Memory B cell (primary cell): Measurements from ENCODE around the gene TLK1.
"Not testable (repeated sequence)": the region's sequence is repeated elsewhere in the genome, so short reads cannot be mapped to it uniquely, and the experiment has no call there.

Experiments
- ATAC-seq: fragments of 150-1000 bp; cut with Tn5 transposase; 2 replicates; pipeline ENCODE4 v1.10.0; 2021; ENCODE audit warnings: low read depth, mild to moderate bottlenecking, moderate library complexity
- DNase-seq, 2 donors: peaks; one replicate each; pipeline ENCODE4 v3.0.0; 2022; ENCODE audit warnings: low spot score in 2 of 2
- H3K27ac Mint-ChIP-seq: one replicate; pipeline ENCODE4 v1.8.0; 2022; ENCODE audit warnings: mild to moderate bottlenecking, moderate library complexity, mixed read lengths
- H3K27me3 Mint-ChIP-seq: one replicate; pipeline ENCODE4 v1.8.0; 2022; ENCODE audit warnings: mixed read lengths
- H3K36me3 Mint-ChIP-seq: one replicate; pipeline ENCODE4 v1.8.0; 2022; ENCODE audit warnings: mild to moderate bottlenecking, mixed read lengths
- H3K4me1 Mint-ChIP-seq: one replicate; pipeline ENCODE4 v1.8.0; 2022; ENCODE audit warnings: mixed read lengths
- H3K4me3 Mint-ChIP-seq: one replicate; pipeline ENCODE4 v1.8.0; 2022; ENCODE audit warnings: mild to moderate bottlenecking, moderate library complexity, mixed read lengths
- H3K9me3 Mint-ChIP-seq: one replicate; pipeline ENCODE4 v1.8.0; 2022; ENCODE audit warnings: mixed read lengths

Gene TLK1

DNA sequence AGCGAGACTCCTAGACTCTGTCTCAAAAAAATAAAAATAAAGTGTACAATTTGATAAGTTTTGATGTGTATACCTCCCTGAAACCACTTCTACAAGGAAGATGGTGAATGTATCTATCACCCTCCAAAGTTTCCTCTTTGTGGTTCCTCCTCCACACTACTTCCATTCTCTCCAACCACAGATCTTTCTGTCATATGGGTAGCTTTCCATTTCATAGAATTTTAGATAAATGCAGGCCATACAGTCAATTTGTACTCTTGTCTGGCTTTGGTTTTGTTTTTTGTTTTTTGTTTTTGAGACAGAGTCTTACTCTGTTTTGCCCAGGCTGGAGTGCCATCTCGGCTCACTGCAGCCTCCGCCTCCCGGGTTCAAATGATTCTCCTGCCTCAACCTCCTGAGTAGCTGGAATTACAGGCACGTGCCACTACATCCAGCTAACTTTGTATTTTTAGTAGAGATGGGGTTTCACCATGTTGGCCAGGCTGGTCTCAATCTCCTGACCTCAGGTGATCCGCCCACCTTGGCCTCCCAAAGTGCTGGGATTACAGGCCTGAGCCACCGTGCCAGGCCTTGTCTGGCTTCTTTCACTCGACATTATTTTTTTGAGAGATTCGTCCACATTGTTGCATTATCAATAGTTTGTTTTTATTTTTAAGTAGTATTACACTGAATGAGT lies 2.0 kb upstream of the TLK1 start:
- not testable (repeated sequence) for ATAC-seq, H3K4me3 Mint-ChIP-seq, H3K27me3 Mint-ChIP-seq, H3K36me3 Mint-ChIP-seq, DNase-seq, H3K9me3 Mint-ChIP-seq
- Mint-ChIP-seq H3K27ac (peak overlapping the region; percentile 10), H3K4me1 (peaks cover 19% of the 10 kb centered on the region)

DNA sequence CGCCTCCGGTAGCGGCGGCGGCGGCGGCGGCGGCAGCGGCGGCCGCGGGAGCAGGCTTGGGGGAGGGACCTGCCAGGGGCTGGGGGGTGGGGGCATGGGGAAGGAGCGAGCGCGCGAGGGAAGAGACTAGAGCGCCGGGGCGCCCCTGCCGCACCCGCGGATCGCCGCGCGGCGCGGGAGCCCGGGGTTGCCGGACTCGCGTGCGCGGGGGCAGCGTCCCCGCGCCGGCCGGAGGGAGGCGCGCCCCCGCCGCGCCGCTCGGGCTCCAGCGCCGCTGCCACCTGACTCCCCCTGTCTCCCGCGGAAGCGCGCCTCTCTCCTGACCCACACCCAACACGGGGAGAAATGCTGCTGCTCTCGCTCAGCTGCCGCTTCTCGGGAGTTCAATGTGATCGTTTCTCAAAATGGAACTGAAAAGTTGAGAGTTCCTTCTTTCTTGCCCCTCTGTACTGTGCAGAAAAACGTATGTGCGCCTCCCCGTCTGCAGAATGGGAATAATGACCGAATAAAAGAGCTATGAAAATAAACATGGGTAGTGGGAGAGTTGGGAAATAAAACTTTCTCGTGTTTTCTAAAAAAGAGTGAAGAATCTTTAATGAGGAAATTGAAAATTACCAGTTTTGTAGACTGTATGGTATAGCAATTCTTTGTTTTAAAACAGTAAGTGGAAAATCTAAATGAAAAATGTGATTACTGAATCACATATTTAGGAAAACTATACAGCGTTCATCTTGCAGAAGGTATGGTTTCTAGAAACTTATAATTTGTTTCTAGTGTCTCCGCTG lies 455 bp upstream of the TLK1 start:
- Mint-ChIP-seq H3K9me3 (no peaks in the 10 kb centered on the region), H3K4me1 (peaks cover 26% of the 10 kb centered on the region), H3K36me3 (peaks cover 4% of the 10 kb centered on the region), H3K27me3 (no peaks in the 10 kb centered on the region), H3K27ac (peak overlapping the region; percentile 98), H3K4me3 (peak overlapping the region; percentile 100)
- DNase-seq (peak in 1 of 2 donors; percentile 65), ATAC-seq (peak; percentile 46)

DNA sequence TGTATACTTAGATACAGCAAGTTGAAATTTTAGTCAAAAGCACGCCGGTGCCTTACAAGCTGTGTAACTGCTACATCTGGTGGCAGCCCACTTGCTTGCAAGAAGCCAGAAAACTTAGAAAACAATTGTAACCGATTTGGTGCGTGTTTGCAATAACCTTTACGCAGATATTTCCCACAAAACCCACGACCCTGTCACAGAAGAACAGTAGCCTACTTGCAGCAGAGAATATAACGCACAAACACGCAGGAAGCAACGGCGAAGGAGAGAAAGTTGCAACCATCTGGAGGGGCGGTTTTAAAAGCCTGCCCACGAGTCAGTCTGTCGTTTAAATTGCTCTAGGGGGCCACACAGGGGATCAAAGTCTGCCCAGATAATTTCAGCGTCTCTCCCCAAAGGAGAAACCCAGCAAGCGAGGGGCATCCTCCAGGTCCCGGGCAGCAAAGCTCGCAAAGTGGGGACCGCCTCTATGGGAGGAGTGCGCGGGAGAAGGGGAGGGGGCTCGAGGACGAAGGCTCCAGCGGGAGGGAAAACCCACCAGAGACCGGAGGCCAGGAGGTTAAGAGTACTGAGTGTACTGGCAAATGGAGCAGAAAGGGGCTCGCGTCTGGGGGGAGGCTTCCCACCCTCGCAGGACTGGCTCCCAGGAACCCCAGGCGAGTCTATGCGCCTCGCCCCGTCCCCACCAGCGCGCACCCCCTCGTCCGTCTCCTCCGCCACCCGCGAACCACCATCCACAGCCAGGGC lies 1.1 kb downstream of the TLK1 start:
- Mint-ChIP-seq H3K4me3 (peak overlapping the region; percentile 100), H3K27ac (peak overlapping the region; percentile 98), H3K9me3 (no peaks in the 10 kb centered on the region), H3K27me3 (no peaks in the 10 kb centered on the region), H3K4me1 (peaks cover 39% of the 10 kb centered on the region), H3K36me3 (peaks cover 4% of the 10 kb centered on the region)
- ATAC-seq (peak; percentile 18), DNase-seq (peak; percentile 26 to 64)

DNA sequence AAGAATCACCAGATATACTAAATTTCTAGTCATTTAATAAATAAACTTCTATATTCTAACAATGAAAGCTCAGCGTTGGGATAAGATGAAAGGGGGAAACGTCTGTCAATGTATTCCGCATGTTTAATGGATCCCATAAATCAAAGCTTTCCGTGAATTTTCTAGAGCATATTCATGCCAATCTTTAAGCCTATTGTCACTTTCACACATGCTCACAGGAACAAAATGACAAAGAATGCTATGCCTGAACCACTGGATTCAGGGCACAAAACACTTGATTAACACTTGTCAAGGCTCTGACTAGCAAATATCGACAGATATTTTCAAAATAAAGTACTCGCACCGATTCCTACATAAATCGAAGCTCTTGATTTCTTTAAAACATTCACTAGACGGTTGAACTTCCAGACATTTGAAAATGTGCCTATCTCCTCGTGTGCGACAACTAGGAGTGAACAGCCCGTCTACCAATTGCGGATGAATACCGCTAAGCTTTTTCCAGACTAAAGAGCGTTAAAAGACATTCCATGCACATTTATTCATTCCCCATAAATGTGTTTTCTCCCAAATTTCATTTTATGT lies 1.8 kb downstream of the TLK1 start:
- Mint-ChIP-seq H3K36me3 (peaks cover 4% of the 10 kb centered on the region), H3K27me3 (no peaks in the 10 kb centered on the region), H3K4me3 (peak overlapping the region; percentile 100), H3K27ac (peak overlapping the region; percentile 98), H3K9me3 (no peaks in the 10 kb centered on the region), H3K4me1 (peaks cover 41% of the 10 kb centered on the region)
- no peak for ATAC-seq
- DNase-seq, result no peak

DNA sequence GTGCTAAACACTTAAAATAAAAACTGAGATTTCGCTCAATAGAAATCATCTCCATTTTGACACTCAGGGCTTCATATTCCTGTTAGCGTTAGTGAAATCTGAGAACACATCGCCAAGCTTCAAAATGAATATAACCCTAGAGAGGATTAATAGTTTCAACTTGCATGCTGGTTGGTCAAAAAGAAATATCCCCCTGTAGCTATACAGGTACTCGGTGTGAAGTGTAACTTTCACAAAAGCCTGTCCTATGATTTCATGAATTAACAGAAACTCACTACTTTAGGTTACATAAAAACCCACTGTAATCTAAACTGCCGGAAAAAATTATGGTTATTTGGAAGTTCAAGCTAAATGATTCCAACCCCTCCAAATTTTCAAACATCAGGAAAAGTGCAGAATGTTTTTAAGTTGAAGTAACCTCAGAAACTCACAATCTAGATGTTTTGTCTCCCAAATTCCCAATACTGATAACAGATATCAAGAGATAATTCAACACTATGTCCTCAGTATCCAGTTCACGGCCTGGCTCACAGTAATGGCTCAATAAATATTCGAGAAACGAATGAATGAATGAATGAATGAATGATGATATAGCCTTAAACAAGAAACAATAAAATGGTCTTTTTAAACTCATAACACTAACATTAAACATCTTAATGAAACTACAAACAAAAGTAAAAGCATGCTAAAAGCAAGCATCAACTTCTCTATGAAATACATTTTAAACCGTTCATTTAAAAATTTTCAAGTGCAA lies 2.5 kb downstream of the TLK1 start:
- no peaks in the 10 kb centered on the region for H3K9me3 Mint-ChIP-seq
- peak overlapping the region; percentile 98 for H3K27ac Mint-ChIP-seq
- H3K4me3 Mint-ChIP-seq, result peak overlapping the region; percentile 100
- H3K4me1 Mint-ChIP-seq, result peaks cover 43% of the 10 kb centered on the region
- H3K36me3 Mint-ChIP-seq, result peaks cover 4% of the 10 kb centered on the region
- DNase-seq (no peak), ATAC-seq (no peak)
- H3K27me3 Mint-ChIP-seq, result no peaks in the 10 kb centered on the region

DNA sequence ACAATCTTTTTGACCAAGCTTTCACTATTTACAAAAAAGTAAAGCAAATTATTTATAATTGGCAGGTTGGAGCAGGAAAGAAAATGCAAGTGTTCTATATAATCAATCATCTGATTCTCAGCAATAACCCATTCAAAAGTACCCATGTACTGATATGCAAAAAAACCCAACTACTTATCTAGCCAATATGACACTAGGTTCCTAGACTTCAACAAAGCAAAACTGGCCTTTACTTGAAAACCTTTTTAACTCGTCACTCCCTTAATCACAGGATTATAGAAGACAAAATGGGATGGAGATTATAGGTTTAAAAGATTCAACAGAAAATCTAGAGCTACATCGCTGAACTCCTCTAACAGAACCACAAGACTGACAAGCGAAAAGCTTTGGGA lies 3.6 kb downstream of the TLK1 start:
- Mint-ChIP-seq H3K27me3 (no peaks in the 10 kb centered on the region), H3K4me3 (peak overlapping the region; percentile 24), H3K4me1 (peaks cover 48% of the 10 kb centered on the region), H3K36me3 (peaks cover 4% of the 10 kb centered on the region), H3K27ac (peak overlapping the region; percentile 72), H3K9me3 (no peaks in the 10 kb centered on the region)
- DNase-seq (no peak), ATAC-seq (no peak)

DNA sequence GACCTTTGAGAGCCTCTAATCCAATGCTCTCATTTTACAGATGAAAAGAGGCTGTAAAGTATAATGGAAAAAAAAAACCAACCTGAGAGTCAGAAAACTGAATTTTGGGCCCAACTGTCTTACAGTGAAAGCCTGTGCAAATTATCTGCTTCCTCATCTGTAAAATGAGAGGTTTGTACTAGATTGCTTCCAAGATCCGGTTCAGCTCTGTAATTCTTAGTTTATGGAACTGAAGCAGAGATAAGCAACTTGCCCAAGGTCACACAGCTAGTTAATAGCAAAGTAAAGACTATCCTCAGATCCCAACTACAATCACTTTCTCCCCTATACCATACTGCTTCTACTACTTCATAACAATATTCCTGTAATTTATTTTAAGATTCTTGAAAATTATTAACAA lies 6.3 kb downstream of the TLK1 start:
- H3K27me3 Mint-ChIP-seq, result no peaks in the 10 kb centered on the region

DNA sequence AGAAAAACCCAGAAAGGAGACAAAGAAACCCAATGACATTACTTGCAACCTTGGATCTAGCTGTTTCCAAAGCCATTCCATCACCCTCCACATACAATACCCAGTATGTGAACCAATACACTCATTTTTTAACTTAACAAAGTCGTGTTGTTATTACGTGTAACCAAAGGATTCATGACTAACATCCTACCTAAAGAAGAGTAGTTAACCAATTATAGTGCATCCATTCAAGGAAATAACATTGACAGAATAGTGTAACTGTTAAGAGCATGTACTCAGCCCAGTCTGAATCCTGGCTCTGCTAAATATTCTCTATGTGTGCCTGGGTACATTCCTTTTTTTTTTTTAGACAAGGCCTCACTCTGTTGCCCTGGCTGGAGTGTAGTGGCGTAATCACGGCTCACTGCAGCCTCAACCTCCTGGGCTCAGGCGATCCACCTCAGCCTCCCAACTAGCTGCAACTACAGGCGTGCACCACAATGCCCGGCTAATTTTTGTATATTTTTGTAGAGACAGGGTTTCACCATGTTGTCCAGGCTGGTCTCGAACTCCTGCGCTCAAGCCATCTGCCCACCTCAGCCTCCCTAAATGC lies 9.9 kb downstream of the TLK1 start:
- Mint-ChIP-seq H3K27ac (peak overlapping the region; percentile 60), H3K36me3 (peaks cover 2% of the 10 kb centered on the region), H3K4me3 (no peak overlapping the region), H3K4me1 (peaks cover 61% of the 10 kb centered on the region), H3K9me3 (no peaks in the 10 kb centered on the region), H3K27me3 (no peaks in the 10 kb centered on the region)
- no peak for DNase-seq
- no peak for ATAC-seq

More for the DNA sequence above, 6.3 kb downstream of the TLK1 start:
- Mint-ChIP-seq H3K9me3 (no peaks in the 10 kb centered on the region), H3K27ac (peak overlapping the region; percentile 62), H3K4me1 (peaks cover 58% of the 10 kb centered on the region), H3K4me3 (no peak overlapping the region), H3K36me3 (peaks cover 3% of the 10 kb centered on the region)
- peak; percentile 34 for ATAC-seq
- DNase-seq, result no peak

DNA sequence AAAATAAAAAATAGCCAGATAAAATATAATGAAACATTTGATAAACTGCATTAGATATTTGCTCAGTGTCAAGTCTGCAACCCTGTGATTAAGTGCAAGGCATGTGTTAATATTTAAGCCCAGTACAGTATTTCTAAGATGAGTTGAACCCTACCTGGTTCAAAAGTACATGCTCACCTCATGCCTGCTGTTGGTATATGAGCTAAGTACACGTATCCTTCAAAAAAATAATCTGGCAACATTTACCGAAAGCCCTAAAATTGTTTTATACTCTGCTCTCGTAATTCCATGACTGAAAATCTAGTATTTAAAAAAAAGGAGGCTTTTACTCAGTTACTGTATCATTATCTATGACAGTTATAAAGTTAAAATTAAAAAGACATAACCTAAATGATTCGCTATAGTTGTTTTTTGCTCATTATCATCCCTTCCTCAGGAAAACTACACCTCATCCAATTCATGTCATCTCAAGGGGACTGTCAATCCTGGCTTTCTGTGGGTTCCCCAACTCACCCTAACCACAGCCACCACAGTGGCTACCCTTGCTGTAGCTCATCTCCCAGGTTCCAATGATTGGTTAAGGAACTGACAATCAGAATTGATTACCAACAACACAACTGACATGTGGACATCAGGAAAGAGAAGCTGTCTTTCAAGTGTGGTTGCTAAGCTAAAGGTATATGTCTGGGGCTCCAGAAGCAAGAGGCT lies 10.6 kb downstream of the TLK1 start:
- Mint-ChIP-seq H3K4me1 (peaks cover 58% of the 10 kb centered on the region), H3K4me3 (no peak overlapping the region), H3K27me3 (no peaks in the 10 kb centered on the region), H3K9me3 (no peaks in the 10 kb centered on the region), H3K27ac (peak overlapping the region; percentile 60), H3K36me3 (peaks cover 2% of the 10 kb centered on the region)
- ATAC-seq, result no peak
- no peak for DNase-seq

DNA sequence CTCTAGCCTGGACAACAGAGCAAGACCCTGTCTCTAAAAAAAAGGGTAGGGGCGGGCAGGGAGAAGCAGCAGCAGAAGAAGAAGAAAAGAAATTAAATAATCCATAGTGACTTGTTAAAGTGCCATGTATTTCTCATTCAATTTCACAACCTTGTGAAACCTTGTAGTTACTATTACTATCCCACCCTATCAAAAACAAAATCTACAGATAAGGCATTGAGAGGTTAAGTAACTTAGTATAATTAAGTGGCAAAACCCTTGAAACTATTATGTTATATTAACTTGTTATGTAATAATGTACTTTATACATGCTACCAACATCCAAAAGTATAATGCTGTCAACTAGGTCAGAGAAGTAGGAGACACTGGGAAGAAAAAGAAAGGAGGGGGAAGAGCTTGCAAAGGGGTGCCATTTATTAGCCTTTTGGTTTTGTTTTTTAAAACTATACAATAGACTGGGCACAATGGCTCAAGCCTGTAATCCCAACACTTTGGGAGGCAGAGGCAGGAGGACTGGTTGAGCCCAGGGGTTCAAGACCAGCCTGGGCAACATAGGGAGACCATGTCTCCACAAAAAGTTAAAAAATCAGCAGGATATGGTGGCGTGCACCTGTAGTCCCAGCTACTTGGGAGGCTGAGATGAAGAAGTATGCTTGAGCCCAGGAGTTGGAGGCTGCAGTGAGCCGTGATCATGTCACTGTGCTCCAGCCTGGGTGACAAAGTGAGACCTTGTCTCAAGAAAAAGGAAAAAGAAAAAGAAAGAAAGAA lies 11.3 kb downstream of the TLK1 start:
- DNase-seq (no peak), ATAC-seq (no peak)
- H3K27me3 Mint-ChIP-seq, result no peaks in the 10 kb centered on the region
- H3K4me1 Mint-ChIP-seq, result peaks cover 59% of the 10 kb centered on the region
- H3K27ac Mint-ChIP-seq, result peak overlapping the region; percentile 7
- no peaks in the 10 kb centered on the region for H3K9me3 Mint-ChIP-seq
- H3K4me3 Mint-ChIP-seq, result no peak overlapping the region
- H3K36me3 Mint-ChIP-seq, result peaks cover 7% of the 10 kb centered on the region

DNA sequence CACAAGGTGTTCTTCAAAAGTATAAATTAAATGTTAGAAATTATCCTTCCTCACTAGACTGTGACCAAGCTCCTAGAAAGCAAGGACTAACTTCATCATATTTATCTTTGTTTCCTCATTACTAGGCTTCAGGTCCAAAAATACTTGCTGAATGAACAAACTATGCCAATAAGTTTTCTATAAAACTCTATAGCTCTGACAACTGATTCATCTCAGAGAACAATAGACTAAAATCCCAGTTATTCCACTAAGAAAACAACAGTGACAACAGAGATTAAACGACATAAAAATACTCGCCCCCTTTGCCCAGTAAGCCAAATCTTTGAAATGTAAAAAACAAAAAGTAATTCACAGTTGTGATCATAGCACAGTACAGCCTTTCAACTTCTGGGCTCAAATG lies 13.6 kb downstream of the TLK1 start:
- Mint-ChIP-seq H3K4me1 (peaks cover 66% of the 10 kb centered on the region), H3K4me3 (no peak overlapping the region), H3K9me3 (no peaks in the 10 kb centered on the region), H3K27ac (peak overlapping the region; percentile 87), H3K27me3 (no peaks in the 10 kb centered on the region), H3K36me3 (peaks cover 7% of the 10 kb centered on the region)
- peak; percentile 24 for ATAC-seq
- DNase-seq, result no peak

DNA sequence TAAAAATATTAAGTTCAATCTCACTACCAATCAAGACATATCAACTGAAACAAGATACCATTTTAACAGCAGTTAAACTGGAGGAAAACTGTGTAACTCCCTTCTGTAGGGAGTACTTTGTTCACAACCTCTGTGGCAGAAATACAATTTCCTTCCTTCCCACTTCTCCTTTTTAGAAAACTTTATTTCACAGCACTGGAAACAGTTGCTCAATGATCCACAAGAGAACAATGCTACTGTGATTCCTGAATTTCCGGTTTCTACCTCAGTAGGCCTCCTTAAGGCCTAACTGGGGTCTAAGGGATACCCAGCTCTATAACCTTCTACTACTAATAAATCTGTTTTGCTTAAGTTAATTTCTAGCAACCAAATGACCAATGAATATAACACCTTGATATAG lies 14.1 kb downstream of the TLK1 start:
- Mint-ChIP-seq H3K36me3 (peaks cover 7% of the 10 kb centered on the region), H3K4me3 (peak overlapping the region; percentile 63), H3K9me3 (no peaks in the 10 kb centered on the region), H3K27ac (peak overlapping the region; percentile 87), H3K4me1 (peaks cover 66% of the 10 kb centered on the region), H3K27me3 (no peaks in the 10 kb centered on the region)
- ATAC-seq (peak; percentile 68), DNase-seq (no peak)
